GM18907 (cell line): ENCODE results near the gene KRTAP5-8.
"Not testable (repeated sequence)": the region's sequence is repeated elsewhere in the genome, so short reads cannot be mapped to it uniquely, and the experiment has no call there.

Experiments used
- ATAC-seq: cut with Tn5 transposase; IDR thresholded peaks from one replicate; pipeline ENCODE4 v1.9.1; 2021; ENCODE audit warnings: mild to moderate bottlenecking, moderate library complexity; ENCODE audit not compliant: unreplicated experiment

The KRTAP5-8 gene

GRCh38 chr11:71542879-71543777, 5.3 kb downstream of the KRTAP5-8 start:
- no peak for ATAC-seq

- ATAC-seq, result no peak
Measured at GRCh38 chr11:71543866-71544265, 6.0 kb downstream of the KRTAP5-8 start.

- ATAC-seq, result no peak
Measured at GRCh38 chr11:71544525-71545214, 6.8 kb downstream of the KRTAP5-8 start.

GRCh38 chr11:71545405-71545966, 7.7 kb downstream of the KRTAP5-8 start:
- ATAC-seq, result no peak

GRCh38 chr11:71548120-71548519, 10.3 kb downstream of the KRTAP5-8 start, which contains the start of gene KRTAP5-9:
KRTAP5-9 (plus strand) TSS chr11:71548420; CDS start chr11:71548658, 238 bp downstream.
- no peak for ATAC-seq

GRCh38 chr11:71548716-71549151, 10.9 kb downstream of the KRTAP5-8 start:
- ATAC-seq, result no peak

GRCh38 chr11:71551711-71552110, 13.9 kb downstream of the KRTAP5-8 start:
- no peak for ATAC-seq

GRCh38 chr11:71554996-71555395, 17.2 kb downstream of the KRTAP5-8 start:
- ATAC-seq, result no peak

- no peak for ATAC-seq
Measured at GRCh38 chr11:71555508-71555907, 17.7 kb downstream of the KRTAP5-8 start.

GRCh38 chr11:71556018-71556417, 18.2 kb downstream of the KRTAP5-8 start:
- no peak for ATAC-seq

- no peak for ATAC-seq
Measured at GRCh38 chr11:71557257-71557656, 19.4 kb downstream of the KRTAP5-8 start.

- no peak for ATAC-seq
Measured at GRCh38 chr11:71558996-71559395, 21.2 kb downstream of the KRTAP5-8 start.

GRCh38 chr11:71562120-71562519, 24.3 kb downstream of the KRTAP5-8 start:
- ATAC-seq, result no peak

- ATAC-seq, result no peak
Measured at GRCh38 chr11:71563406-71563805, 25.6 kb downstream of the KRTAP5-8 start.

GRCh38 chr11:71564430-71564829, 26.6 kb downstream of the KRTAP5-8 start:
- no peak for ATAC-seq

GRCh38 chr11:71565263-71565662, 27.4 kb downstream of the KRTAP5-8 start, which contains the start of gene KRTAP5-10:
KRTAP5-10 (plus strand) TSS chr11:71565563; CDS start chr11:71565588, 25 bp downstream.
- ATAC-seq, result no peak

GRCh38 chr11:71566081-71566620, 28.3 kb downstream of the KRTAP5-8 start:
- ATAC-seq, result no peak

- ATAC-seq, result not testable (repeated sequence)
Measured at GRCh38 chr11:71566626-71567599, 29.1 kb downstream of the KRTAP5-8 start.

- ATAC-seq, result not testable (repeated sequence)
Measured at GRCh38 chr11:71567633-71568032, 29.8 kb downstream of the KRTAP5-8 start.
